ENCODE measurements around the gene XRCC1.

Gene XRCC1

DNA sequence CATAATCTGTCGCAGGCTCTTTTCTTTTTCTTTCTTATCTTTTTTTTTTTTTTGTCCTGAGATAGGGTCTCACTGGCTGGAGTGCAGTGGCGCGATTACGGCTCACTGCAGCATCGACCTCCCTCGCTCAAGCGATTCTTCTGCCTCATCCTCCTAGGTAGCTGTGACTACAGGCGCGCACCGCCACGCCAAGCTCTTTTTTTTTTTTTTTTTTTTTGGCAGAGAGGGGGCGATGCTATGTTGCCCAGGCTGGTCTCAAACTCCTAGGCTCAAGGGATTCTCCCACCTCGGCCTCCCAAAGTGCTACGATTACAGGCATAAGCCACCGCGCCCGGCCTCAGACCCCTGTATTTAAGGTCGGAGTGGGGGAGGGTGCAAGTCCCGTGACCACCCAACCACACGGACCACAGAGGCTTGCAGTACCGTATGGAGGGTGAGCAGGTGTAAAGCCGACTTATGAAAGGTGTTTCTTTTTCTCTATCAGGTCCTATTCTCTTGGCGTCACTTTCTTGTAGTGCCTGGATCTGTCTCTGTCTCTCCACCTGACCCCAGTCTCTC lies 72.8 kb downstream of the XRCC1 start:
- DNase-seq (ENCODE audit: extremely low read depth, insufficient read length): no peak
- TF ChIP-seq, protein P1, sequence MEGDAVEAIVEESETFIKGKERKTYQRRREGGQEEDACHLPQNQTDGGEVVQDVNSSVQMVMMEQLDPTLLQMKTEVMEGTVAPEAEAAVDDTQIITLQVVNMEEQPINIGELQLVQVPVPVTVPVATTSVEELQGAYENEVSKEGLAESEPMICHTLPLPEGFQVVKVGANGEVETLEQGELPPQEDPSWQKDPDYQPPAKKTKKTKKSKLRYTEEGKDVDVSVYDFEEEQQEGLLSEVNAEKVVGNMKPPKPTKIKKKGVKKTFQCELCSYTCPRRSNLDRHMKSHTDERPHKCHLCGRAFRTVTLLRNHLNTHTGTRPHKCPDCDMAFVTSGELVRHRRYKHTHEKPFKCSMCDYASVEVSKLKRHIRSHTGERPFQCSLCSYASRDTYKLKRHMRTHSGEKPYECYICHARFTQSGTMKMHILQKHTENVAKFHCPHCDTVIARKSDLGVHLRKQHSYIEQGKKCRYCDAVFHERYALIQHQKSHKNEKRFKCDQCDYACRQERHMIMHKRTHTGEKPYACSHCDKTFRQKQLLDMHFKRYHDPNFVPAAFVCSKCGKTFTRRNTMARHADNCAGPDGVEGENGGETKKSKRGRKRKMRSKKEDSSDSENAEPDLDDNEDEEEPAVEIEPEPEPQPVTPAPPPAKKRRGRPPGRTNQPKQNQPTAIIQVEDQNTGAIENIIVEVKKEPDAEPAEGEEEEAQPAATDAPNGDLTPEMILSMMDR (IDR thresholded peaks at IDR 0.05; ENCODE audit: insufficient read depth, low read length, poor library complexity, severe bottlenecking): no peak
- Histone ChIP-seq H3K27me3 (replicated peaks; ENCODE audit: control insufficient read depth, insufficient read depth, low read length) (no peaks in the 10 kb centered on the region), H3K4me3 (replicated peaks; ENCODE audit: low read depth, low read length) (no peak overlapping the region), H3K36me3 (ENCODE audit: control insufficient read depth, insufficient read depth, low read length) (no peaks in the 10 kb centered on the region; the same call in none of the 2 replicates)

- no peak for DNase-seq (ENCODE audit: extremely low read depth, insufficient read length)
- H3K36me3 ChIP-seq (ENCODE audit: control insufficient read depth, insufficient read depth, low read length): no peaks in the 10 kb centered on the region; the same call in none of the 2 replicates
- TF ChIP-seq, protein P1 (IDR thresholded peaks at IDR 0.05; ENCODE audit: insufficient read depth, low read length, poor library complexity, severe bottlenecking): no peak
- no peak overlapping the region for H3K4me3 ChIP-seq (replicated peaks; ENCODE audit: low read depth, low read length)
- no peaks in the 10 kb centered on the region for H3K27me3 ChIP-seq (replicated peaks; ENCODE audit: control insufficient read depth, insufficient read depth, low read length)
Measured at GRCh38 chr19:43501661-43502418, 73.5 kb downstream of the XRCC1 start.

DNA sequence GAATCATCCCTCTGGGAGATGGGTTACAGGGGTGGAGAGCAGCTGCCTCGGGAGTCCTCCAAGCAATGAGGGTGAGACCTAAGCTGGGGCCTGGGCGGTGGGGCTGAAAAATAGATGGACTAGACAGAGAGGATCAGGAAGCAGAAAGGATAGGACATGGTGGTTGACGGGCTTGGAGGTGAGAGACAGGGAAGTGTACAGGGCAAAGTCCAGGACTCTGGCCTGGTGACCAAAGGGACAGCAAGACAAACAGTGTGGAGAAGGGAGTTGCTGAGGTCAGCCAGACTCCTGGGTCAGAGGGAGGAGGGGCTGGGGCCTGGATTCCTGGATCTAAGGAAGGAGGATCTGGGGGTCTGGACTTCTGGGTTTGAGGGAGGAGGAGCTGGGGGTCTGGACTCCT lies 76.3 kb downstream of the XRCC1 start:
- Histone ChIP-seq H3K4me3 (replicated peaks; ENCODE audit: low read depth, low read length) (no peak overlapping the region), H3K36me3 (ENCODE audit: control insufficient read depth, insufficient read depth, low read length) (peaks cover 4% of the 10 kb centered on the region), H3K27me3 (replicated peaks; ENCODE audit: control insufficient read depth, insufficient read depth, low read length) (no peaks in the 10 kb centered on the region)
- DNase-seq (ENCODE audit: extremely low read depth, insufficient read length): no peak
- TF ChIP-seq, protein P1 (IDR thresholded peaks at IDR 0.05; ENCODE audit: insufficient read depth, low read length, poor library complexity, severe bottlenecking): no peak

GRCh38 chr19:43498233-43498842 lies 77.0 kb downstream of the XRCC1 start:
- no peaks in the 10 kb centered on the region for H3K27me3 ChIP-seq (replicated peaks; ENCODE audit: control insufficient read depth, insufficient read depth, low read length)
- no peak overlapping the region for H3K4me3 ChIP-seq (replicated peaks; ENCODE audit: low read depth, low read length)
- peaks cover 4% of the 10 kb centered on the region for H3K36me3 ChIP-seq (ENCODE audit: control insufficient read depth, insufficient read depth, low read length)
- TF ChIP-seq, protein P1 (IDR thresholded peaks at IDR 0.05; ENCODE audit: insufficient read depth, low read length, poor library complexity, severe bottlenecking): no peak
- no peak for DNase-seq (ENCODE audit: extremely low read depth, insufficient read length)

GRCh38 chr19:43496960-43497359 lies 78.4 kb downstream of the XRCC1 start:
- TF ChIP-seq, protein P1 (IDR thresholded peaks at IDR 0.05; ENCODE audit: insufficient read depth, low read length, poor library complexity, severe bottlenecking): no peak
- H3K4me3 ChIP-seq (replicated peaks; ENCODE audit: low read depth, low read length): no peak overlapping the region
- no peaks in the 10 kb centered on the region for H3K27me3 ChIP-seq (replicated peaks; ENCODE audit: control insufficient read depth, insufficient read depth, low read length)
- peaks cover 4% of the 10 kb centered on the region for H3K36me3 ChIP-seq (ENCODE audit: control insufficient read depth, insufficient read depth, low read length)
- no peak for DNase-seq (ENCODE audit: extremely low read depth, insufficient read length)
